Measurements from ENCODE around the gene ASCL3.
"Not testable (repeated sequence)": the region's sequence is repeated elsewhere in the genome, so short reads cannot be mapped to it uniquely, and the experiment has no call there.

ASCL3 gene

GRCh38 chr11:8908099-8908498 lies 34.7 kb downstream of the ASCL3 start:
- DNase-seq: no peak

- DNase-seq: no peak
Measured at GRCh38 chr11:8907116-8907515, 35.7 kb downstream of the ASCL3 start.

GRCh38 chr11:8905528-8906165 lies 37.2 kb downstream of the ASCL3 start:
- no peak for DNase-seq

GRCh38 chr11:8899119-8899753 lies 43.6 kb downstream of the ASCL3 start:
- DNase-seq: no peak

GRCh38 chr11:8891185-8891584 lies 51.6 kb downstream of the ASCL3 start:
- not testable (repeated sequence) for DNase-seq

All from NCI-H187 (cell line).